ENCODE data around the gene CEP152.

- no peak for TF ChIP-seq POLR2A (IDR thresholded peaks at IDR 0.05; ENCODE audit: extremely low read depth, insufficient read length)
- TF ChIP-seq CTCF (IDR thresholded peaks at IDR 0.05; ENCODE audit: low read depth, low read length): no peak
- TF ChIP-seq MAX (IDR thresholded peaks at IDR 0.05; ENCODE audit: low read depth, low read length): no peak
Measured at GRCh38 chr15:48856942-48857341, 46.1 kb upstream of the CEP152 start.
